ENCODE data around the gene ATP8A1. TPM values are rescaled to one million over a fixed set of nuclear protein-coding genes. Genes with fewer than 3 reads are reported as not detected.
"Not testable (repeated sequence)": the region's sequence is repeated elsewhere in the genome, so short reads cannot be mapped to it uniquely, and the experiment has no call there.

Gene ATP8A1
- polyA plus RNA-seq, 1 donor from 2014 or later, result 45.8 TPM

GRCh38 chr4:42464550-42465094 is 192.3 kb downstream of the ATP8A1 start:
- Histone ChIP-seq H2AFZ (ENCODE audit: low read depth, low read length) (no peak overlapping the region), H3K9me3 (ENCODE audit: low read length) (no peaks in the 10 kb centered on the region), H3K4me3 (ENCODE audit: low read length) (no peak overlapping the region), H4K20me1 (ENCODE audit: insufficient read depth) (no peaks in the 10 kb centered on the region), H3K36me3 (ENCODE audit: insufficient read depth, low read length) (no peaks in the 10 kb centered on the region), H3K27me3 (ENCODE audit: insufficient read depth, low read depth, low read length) (no peaks in the 10 kb centered on the region), H3K9me2 (ENCODE audit: insufficient read depth, low read length) (no peaks in the 10 kb centered on the region), H3F3A (ENCODE audit: insufficient read depth, low read length, poor library complexity, severe bottlenecking) (no peaks in the 10 kb centered on the region), H3K27ac (ENCODE audit: low read length) (no peak overlapping the region), H3K4me2 (ENCODE audit: low read length) (no peak overlapping the region), H3K79me2 (replicated peaks; ENCODE audit: insufficient read depth, low read length) (no peaks in the 10 kb centered on the region), H3K9ac (ENCODE audit: low read length) (no peak overlapping the region)
- TF ChIP-seq EZH2 (IDR thresholded peaks at IDR 0.05; ENCODE audit: borderline replicate concordance, insufficient read depth, low read length, poor library complexity, severe bottlenecking) (no peak), POLR2AphosphoS5 (IDR thresholded peaks at IDR 0.05) (no peak), SMC3 (conservative IDR thresholded peaks at IDR 0.05; ENCODE audit: poor library complexity) (no peak), EP300 (conservative IDR thresholded peaks at IDR 0.05; ENCODE audit: poor library complexity, severe bottlenecking) (no peak), MXI1 (conservative IDR thresholded peaks at IDR 0.05; ENCODE audit: poor library complexity, severe bottlenecking) (no peak), RAD21 (conservative IDR thresholded peaks at IDR 0.05) (no peak), CTCF (IDR thresholded peaks at IDR 0.05; ENCODE audit: poor library complexity, severe bottlenecking) (no peak), REST (IDR thresholded peaks at IDR 0.05; ENCODE audit: borderline replicate concordance) (no peak), TAF1 (IDR thresholded peaks at IDR 0.05; ENCODE audit: low read depth) (no peak)

GRCh38 chr4:42461216-42461615 is 195.7 kb downstream of the ATP8A1 start:
- not testable (repeated sequence) for H3K27ac ChIP-seq (ENCODE audit: low read length); H2AFZ ChIP-seq (ENCODE audit: low read depth, low read length); H3K9me2 ChIP-seq (ENCODE audit: insufficient read depth, low read length); H3F3A ChIP-seq (ENCODE audit: insufficient read depth, low read length, poor library complexity, severe bottlenecking); H3K4me3 ChIP-seq (ENCODE audit: low read length); H3K4me2 ChIP-seq (ENCODE audit: low read length); H3K9me3 ChIP-seq (ENCODE audit: low read length); H3K9ac ChIP-seq (ENCODE audit: low read length); H3K36me3 ChIP-seq (ENCODE audit: insufficient read depth, low read length); H3K79me2 ChIP-seq (replicated peaks; ENCODE audit: insufficient read depth, low read length); H4K20me1 ChIP-seq (ENCODE audit: insufficient read depth); H3K27me3 ChIP-seq (ENCODE audit: insufficient read depth, low read depth, low read length)

- Histone ChIP-seq H3K36me3 (ENCODE audit: insufficient read depth, low read length) (no peaks in the 10 kb centered on the region), H3K4me3 (ENCODE audit: low read length) (no peak overlapping the region), H3K79me2 (replicated peaks; ENCODE audit: insufficient read depth, low read length) (no peaks in the 10 kb centered on the region), H3K9me2 (ENCODE audit: insufficient read depth, low read length) (no peaks in the 10 kb centered on the region), H3K9ac (ENCODE audit: low read length) (no peak overlapping the region), H3K27ac (ENCODE audit: low read length) (no peak overlapping the region), H3K27me3 (ENCODE audit: insufficient read depth, low read depth, low read length) (no peaks in the 10 kb centered on the region), H2AFZ (ENCODE audit: low read depth, low read length) (no peak overlapping the region), H3K9me3 (ENCODE audit: low read length) (no peaks in the 10 kb centered on the region), H4K20me1 (ENCODE audit: insufficient read depth) (no peaks in the 10 kb centered on the region), H3K4me2 (ENCODE audit: low read length) (no peak overlapping the region), H3F3A (ENCODE audit: insufficient read depth, low read length, poor library complexity, severe bottlenecking) (no peaks in the 10 kb centered on the region)
- no peak for TF ChIP-seq REST (IDR thresholded peaks at IDR 0.05; ENCODE audit: borderline replicate concordance)
- no peak for TF ChIP-seq CTCF (IDR thresholded peaks at IDR 0.05; ENCODE audit: poor library complexity, severe bottlenecking)
- no peak for TF ChIP-seq MXI1 (conservative IDR thresholded peaks at IDR 0.05; ENCODE audit: poor library complexity, severe bottlenecking)
Measured at GRCh38 chr4:42460043-42460442, 196.9 kb downstream of the ATP8A1 start.
